K562 (cell line): ENCODE data around the gene CAPN2. TPM values are rescaled to one million over a fixed set of nuclear protein-coding genes. Genes with fewer than 3 reads are reported as not detected.

Experiments
- CAMTA2 ChIP-seq: fragments of 250-450 bp; sonication (Bioruptor Pico); conservative IDR thresholded peaks from 2 replicates; pipeline ENCODE4 v1.5.1; 2022
- CBX8 ChIP-seq: fragments of 200-600 bp; sonication (generic); IDR thresholded peaks from 2 replicates; pipeline ENCODE4 v1.6.1; 2012; ENCODE audit warnings: borderline replicate concordance, mixed run types, low read depth, mild to moderate bottlenecking, moderate library complexity, mixed read lengths, low read length, control low read depth, inconsistent platforms; ENCODE audit not compliant: poor library complexity, severe bottlenecking; ENCODE audit errors: extremely low read depth
- GTF2F1 ChIP-seq: IDR thresholded peaks from 2 replicates; pipeline ENCODE4 v1.6.1; 2011; ENCODE audit warnings: low read depth, low read length, improper control_type of control experiment
- HNRNPUL1 ChIP-seq: fragments of 200-400 bp; formaldehyde crosslinking; IDR thresholded peaks from 2 replicates; pipeline ENCODE4 v1.6.1; 2017; ENCODE audit warnings: low read length
- KLF16 ChIP-seq: IDR thresholded peaks from 2 replicates; pipeline ENCODE4 v1.6.1; 2016; ENCODE audit warnings: antibody characterized with exemption
- NR0B1 ChIP-seq: fragments of 450-650 bp; IDR thresholded peaks from one replicate; pipeline ENCODE4 v1.6.1; 2018; ENCODE audit warnings: mild to moderate bottlenecking, moderate library complexity; ENCODE audit not compliant: partially characterized antibody
- TCF3 ChIP-seq: sonication (generic); formaldehyde crosslinking; IDR thresholded peaks from 2 replicates; pipeline ENCODE4 v1.4.0; 2020; ENCODE audit warnings: mild to moderate bottlenecking, missing genetic modification reagents
- TGIF2 ChIP-seq: sonication (generic); formaldehyde crosslinking; IDR thresholded peaks from 2 replicates; pipeline ENCODE4 v1.8.1; 2022; ENCODE audit warnings: mild to moderate bottlenecking, missing genetic modification reagents, moderate library complexity
- TSHZ1 ChIP-seq: fragments of 250-450 bp; sonication (Bioruptor Pico); IDR thresholded peaks from 2 replicates; pipeline ENCODE4 v1.4.0; 2020; ENCODE audit warnings: mild to moderate bottlenecking, moderate library complexity
- U2AF2 ChIP-seq: fragments of 200-400 bp; formaldehyde crosslinking; optimal IDR thresholded peaks from 2 replicates; pipeline ENCODE3; 2017; ENCODE audit warnings: low read depth, mild to moderate bottlenecking, low read length
- USF2 ChIP-seq: sonication (generic); formaldehyde crosslinking; IDR thresholded peaks from 2 replicates; pipeline ENCODE4 v1.5.0; 2020; ENCODE audit warnings: missing genetic modification reagents
- ZFP91 ChIP-seq: sonication (generic); formaldehyde crosslinking; IDR thresholded peaks from 2 replicates; pipeline ENCODE4 v1.8.0; 2022; ENCODE audit warnings: mild to moderate bottlenecking, missing genetic modification reagents
- ZNF140 ChIP-seq: fragments of 250-450 bp; sonication (Bioruptor Pico); IDR thresholded peaks from 2 replicates; pipeline ENCODE4 v1.8.0; 2021; ENCODE audit warnings: moderate library complexity, mild to moderate bottlenecking, inconsistent platforms
- ZNF76 ChIP-seq: fragments of 250-450 bp; sonication (Bioruptor Pico); IDR thresholded peaks from 2 replicates; pipeline ENCODE4 v1.4.0; 2020; ENCODE audit warnings: mild to moderate bottlenecking, moderate library complexity, borderline replicate concordance
- polyA plus RNA-seq, 8 experiments: library from polyadenylated mRNA; depleted of rRNA in 4 of 8; stranded (reverse) in 5 of 8; unstranded in 3 of 8; fragments of >200 nt; fragmentation: Nextera tagmentation in 2 of 8; fragmentation: Illumina TruSeq in 1 of 8; extraction: Ambion mirVana in 2 of 8; extraction: Trizol in 1 of 8; gene quantifications; 2 replicates each; pipeline versions ENCODE4 v1.2.1 to v1.2.3, GENCODE V29; 2011 to 2014; ENCODE audit warnings: inconsistent platforms in 1 of 8, missing spikeins in 1 of 8
- total RNA-seq, 7 experiments: library from RNA; depleted of rRNA in 6 of 7; stranded (reverse); fragments of >200 nt in 6 of 7; fragmentation: Illumina TruSeq in 2 of 7; extraction: Trizol in 2 of 7; gene quantifications; 2 replicates each; pipeline versions ENCODE4 v1.2.1 to v1.2.3, GENCODE V29; 2011 to 2021; ENCODE audit warnings: low replicate concordance in 1 of 7
- TF ChIP-seq, protein P1 (sequence below): sonication (generic); formaldehyde crosslinking; IDR thresholded peaks from 2 replicates; pipeline ENCODE4 v1.8.1; 2023; ENCODE audit warnings: mild to moderate bottlenecking, missing genetic modification reagents
- TF ChIP-seq, protein P2 (sequence below): fragments of 250-450 bp; sonication (Bioruptor Pico); IDR thresholded peaks from 2 replicates; pipeline ENCODE4 v1.4.0; 2020; ENCODE audit warnings: mild to moderate bottlenecking, moderate library complexity

CAPN2 gene
- total and polyA plus RNA-seq, 9 of the 15 experiments (the other 6 are each of a cell fraction or from before 2014, with no cell fraction given): 24.6 to 157 (median 101) TPM

- TF ChIP-seq TSHZ1 (CRISPR knock-in tag) (no peak), USF2 (no peak), GTF2F1 (no peak), ZNF140 (CRISPR knock-in tag) (no peak), TCF3 (peak; percentile 18; the same call in 1 of the 2 replicates), HNRNPUL1 (no peak), U2AF2 (no peak), CBX8 (no peak), ZNF76 (CRISPR knock-in tag) (peak; percentile 88; the same call in 1 of the 2 replicates), TGIF2 (CRISPR knock-in tag) (no peak), NR0B1 (no peak), CAMTA2 (CRISPR knock-in tag) (no peak), KLF16 (no peak), ZFP91 (CRISPR knock-in tag) (no peak)
- TF ChIP-seq, protein P1, sequence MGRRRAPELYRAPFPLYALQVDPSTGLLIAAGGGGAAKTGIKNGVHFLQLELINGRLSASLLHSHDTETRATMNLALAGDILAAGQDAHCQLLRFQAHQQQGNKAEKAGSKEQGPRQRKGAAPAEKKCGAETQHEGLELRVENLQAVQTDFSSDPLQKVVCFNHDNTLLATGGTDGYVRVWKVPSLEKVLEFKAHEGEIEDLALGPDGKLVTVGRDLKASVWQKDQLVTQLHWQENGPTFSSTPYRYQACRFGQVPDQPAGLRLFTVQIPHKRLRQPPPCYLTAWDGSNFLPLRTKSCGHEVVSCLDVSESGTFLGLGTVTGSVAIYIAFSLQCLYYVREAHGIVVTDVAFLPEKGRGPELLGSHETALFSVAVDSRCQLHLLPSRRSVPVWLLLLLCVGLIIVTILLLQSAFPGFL (CRISPR knock-in tag): 0 out of 2 replicates have a peak, but pooled peaks have one; percentile 47
- TF ChIP-seq, protein P2, sequence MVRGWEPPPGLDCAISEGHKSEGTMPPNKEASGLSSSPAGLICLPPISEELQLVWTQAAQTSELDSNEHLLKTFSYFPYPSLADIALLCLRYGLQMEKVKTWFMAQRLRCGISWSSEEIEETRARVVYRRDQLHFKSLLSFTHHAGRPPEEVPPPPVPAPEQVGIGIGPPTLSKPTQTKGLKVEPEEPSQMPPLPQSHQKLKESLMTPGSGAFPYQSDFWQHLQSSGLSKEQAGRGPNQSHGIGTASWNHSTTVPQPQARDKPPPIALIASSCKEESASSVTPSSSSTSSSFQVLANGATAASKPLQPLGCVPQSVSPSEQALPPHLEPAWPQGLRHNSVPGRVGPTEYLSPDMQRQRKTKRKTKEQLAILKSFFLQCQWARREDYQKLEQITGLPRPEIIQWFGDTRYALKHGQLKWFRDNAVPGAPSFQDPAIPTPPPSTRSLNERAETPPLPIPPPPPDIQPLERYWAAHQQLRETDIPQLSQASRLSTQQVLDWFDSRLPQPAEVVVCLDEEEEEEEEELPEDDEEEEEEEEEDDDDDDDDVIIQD: no peak
Measured at GRCh38 chr1:223712194-223712849, at the start of gene CAPN2 (continued).
